ENCODE results near the gene ABCG2.

ABCG2 gene

DNA sequence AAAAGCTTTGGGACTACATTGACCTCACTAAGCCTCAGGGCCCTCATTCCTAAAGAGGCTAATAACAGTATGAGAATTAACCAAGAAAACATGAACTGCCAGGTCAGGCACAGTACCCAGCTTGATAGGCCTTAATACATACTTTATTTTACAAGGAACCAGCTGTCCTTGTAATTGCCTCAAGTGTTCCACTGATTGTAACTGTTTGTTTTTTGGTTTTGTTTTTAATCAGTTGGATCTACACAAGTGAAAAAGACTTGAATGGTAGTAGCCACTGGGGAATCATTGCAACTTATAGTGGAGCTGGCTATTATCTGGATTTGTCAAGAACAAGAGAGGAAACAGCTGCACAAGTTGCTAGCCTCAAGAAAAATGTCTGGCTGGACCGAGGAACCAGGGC lies 115.4 kb downstream of the ABCG2 start:
- in situ Hi-C loops (cut with MboI; ENCODE audit: low pct_unique_long_range_greater_than_20kb, low sequenced_read_pairs, unreplicated experiment): loop anchor here (25.0 kb wide), 1 partner anchor 469 kb away; the partner anchor contains the start of gene PYURF

DNA sequence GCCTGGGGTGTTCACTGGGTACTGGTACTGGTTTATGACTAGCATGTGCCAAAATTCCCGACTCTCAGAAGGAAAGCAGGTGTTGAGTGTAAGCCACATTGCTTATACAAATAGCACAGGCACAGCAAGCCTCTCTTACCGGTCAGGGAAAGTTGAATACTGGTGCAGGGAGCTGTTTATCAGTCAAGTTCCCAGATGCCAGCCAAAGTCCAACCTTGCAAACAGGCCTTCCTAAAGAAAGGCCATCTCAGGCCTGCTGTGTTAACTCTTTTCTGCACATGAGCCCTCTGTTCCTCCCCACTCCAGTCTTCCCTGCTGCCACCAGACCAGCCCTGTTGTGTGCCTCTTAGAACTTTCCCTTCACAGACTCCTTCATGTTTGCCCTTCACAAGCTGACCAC lies 116.8 kb downstream of the ABCG2 start:
- in situ Hi-C loops (cut with MboI; ENCODE audit: low pct_unique_long_range_greater_than_20kb, low sequenced_read_pairs, unreplicated experiment): loop anchor here (25.0 kb wide), 1 partner anchor 471 kb away; the partner anchor contains the start of gene PYURF

More for the DNA sequence above, 115.4 kb downstream of the ABCG2 start:
- no peak for DNase-seq (ENCODE audit: low spot score)
- TF ChIP-seq, protein P1, sequence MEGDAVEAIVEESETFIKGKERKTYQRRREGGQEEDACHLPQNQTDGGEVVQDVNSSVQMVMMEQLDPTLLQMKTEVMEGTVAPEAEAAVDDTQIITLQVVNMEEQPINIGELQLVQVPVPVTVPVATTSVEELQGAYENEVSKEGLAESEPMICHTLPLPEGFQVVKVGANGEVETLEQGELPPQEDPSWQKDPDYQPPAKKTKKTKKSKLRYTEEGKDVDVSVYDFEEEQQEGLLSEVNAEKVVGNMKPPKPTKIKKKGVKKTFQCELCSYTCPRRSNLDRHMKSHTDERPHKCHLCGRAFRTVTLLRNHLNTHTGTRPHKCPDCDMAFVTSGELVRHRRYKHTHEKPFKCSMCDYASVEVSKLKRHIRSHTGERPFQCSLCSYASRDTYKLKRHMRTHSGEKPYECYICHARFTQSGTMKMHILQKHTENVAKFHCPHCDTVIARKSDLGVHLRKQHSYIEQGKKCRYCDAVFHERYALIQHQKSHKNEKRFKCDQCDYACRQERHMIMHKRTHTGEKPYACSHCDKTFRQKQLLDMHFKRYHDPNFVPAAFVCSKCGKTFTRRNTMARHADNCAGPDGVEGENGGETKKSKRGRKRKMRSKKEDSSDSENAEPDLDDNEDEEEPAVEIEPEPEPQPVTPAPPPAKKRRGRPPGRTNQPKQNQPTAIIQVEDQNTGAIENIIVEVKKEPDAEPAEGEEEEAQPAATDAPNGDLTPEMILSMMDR (IDR thresholded peaks at IDR 0.05; ENCODE audit: extremely low read depth, insufficient read depth, missing control alignments): no peak

DNA sequence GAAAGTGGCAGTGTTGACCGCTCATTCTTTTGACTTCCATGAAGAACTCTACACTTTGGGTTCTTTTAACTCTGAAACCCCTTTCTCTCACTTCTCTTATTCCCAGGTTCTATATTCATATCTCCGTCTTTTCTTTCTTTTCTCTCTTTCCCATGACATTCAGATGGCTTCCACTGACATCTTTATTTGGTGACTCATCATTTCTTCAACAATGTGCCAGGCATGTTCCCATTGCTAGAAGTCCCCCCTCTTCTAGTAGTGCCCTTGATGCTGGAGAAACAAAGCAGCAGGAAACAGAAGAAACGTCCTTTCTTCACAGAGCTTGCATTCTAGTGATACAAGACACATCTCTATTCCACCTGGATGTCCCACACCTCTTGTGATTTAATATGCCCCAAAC lies 117.7 kb downstream of the ABCG2 start:
- TF ChIP-seq, protein P1 (IDR thresholded peaks at IDR 0.05; ENCODE audit: extremely low read depth, insufficient read depth, missing control alignments): no peak
- DNase-seq (ENCODE audit: low spot score): no peak
- in situ Hi-C loops (cut with MboI; ENCODE audit: low pct_unique_long_range_greater_than_20kb, low sequenced_read_pairs, unreplicated experiment): loop anchor here (25.0 kb wide), 1 partner anchor 472 kb away; the partner anchor contains the start of gene PYURF

More for the DNA sequence above, 116.8 kb downstream of the ABCG2 start:
- TF ChIP-seq, protein P1 (IDR thresholded peaks at IDR 0.05; ENCODE audit: extremely low read depth, insufficient read depth, missing control alignments): no peak
- DNase-seq (ENCODE audit: low spot score): no peak

All from GM13977 (cell line).